Measurements from ENCODE around the gene GRAMD1B.

GRAMD1B gene

GRCh38 chr11:123566852-123567251 lies 136.8 kb downstream of the GRAMD1B start:
- Histone ChIP-seq H3K4me2 (ENCODE audit: low read depth, low read length, poor library complexity, severe bottlenecking) (no peak overlapping the region), H3K9ac (ENCODE audit: low read depth, low read length, poor library complexity, severe bottlenecking) (no peak overlapping the region), H3K4me3 (ENCODE audit: low read length, poor library complexity, severe bottlenecking) (no peak overlapping the region), H3K36me3 (ENCODE audit: insufficient read depth, low read length) (no peaks in the 10 kb centered on the region; the same call in 1 of the 2 replicates), H3K9me2 (replicated peaks; ENCODE audit: low read depth, low read length) (no peaks in the 10 kb centered on the region), H4K20me1 (ENCODE audit: insufficient read depth, low read length, poor library complexity, severe bottlenecking) (peaks cover 4% of the 10 kb centered on the region), H2AFZ (ENCODE audit: low read length) (no peak overlapping the region), H3F3A (ENCODE audit: low read depth) (no peaks in the 10 kb centered on the region), H3K27me3 (ENCODE audit: insufficient read depth, low read length, poor library complexity, severe bottlenecking) (no peaks in the 10 kb centered on the region), H3K9me3 (ENCODE audit: insufficient read depth, low read depth, low read length) (no peaks in the 10 kb centered on the region), H3K79me2 (ENCODE audit: insufficient read depth, low read length) (peaks cover 21% of the 10 kb centered on the region), H3K4me1 (ENCODE audit: insufficient read depth, low read length, poor library complexity, severe bottlenecking) (peaks cover 5% of the 10 kb centered on the region)
- TF ChIP-seq CTCF (conservative IDR thresholded peaks at IDR 0.05; ENCODE audit: low read length) (no peak), EZH2phosphoT487 (IDR thresholded peaks at IDR 0.05; ENCODE audit: borderline replicate concordance) (no peak)

- no peaks in the 10 kb centered on the region for H3F3A ChIP-seq (ENCODE audit: low read depth)
- H3K36me3 ChIP-seq (ENCODE audit: insufficient read depth, low read length): no peaks in the 10 kb centered on the region; the same call in 1 of the 2 replicates
- no peak overlapping the region for H3K9ac ChIP-seq (ENCODE audit: low read depth, low read length, poor library complexity, severe bottlenecking)
- peaks cover 5% of the 10 kb centered on the region for H3K4me1 ChIP-seq (ENCODE audit: insufficient read depth, low read length, poor library complexity, severe bottlenecking)
- no peak overlapping the region for H3K4me2 ChIP-seq (ENCODE audit: low read depth, low read length, poor library complexity, severe bottlenecking)
- no peaks in the 10 kb centered on the region for H3K9me2 ChIP-seq (replicated peaks; ENCODE audit: low read depth, low read length)
- H3K27me3 ChIP-seq (ENCODE audit: insufficient read depth, low read length, poor library complexity, severe bottlenecking): no peaks in the 10 kb centered on the region
- H3K79me2 ChIP-seq (ENCODE audit: insufficient read depth, low read length): peaks cover 17% of the 10 kb centered on the region
- H2AFZ ChIP-seq (ENCODE audit: low read length): no peak overlapping the region
- H3K9me3 ChIP-seq (ENCODE audit: insufficient read depth, low read depth, low read length): no peaks in the 10 kb centered on the region
- peaks cover 4% of the 10 kb centered on the region for H4K20me1 ChIP-seq (ENCODE audit: insufficient read depth, low read length, poor library complexity, severe bottlenecking)
- H3K4me3 ChIP-seq (ENCODE audit: low read length, poor library complexity, severe bottlenecking): no peak overlapping the region
- TF ChIP-seq CTCF (conservative IDR thresholded peaks at IDR 0.05; ENCODE audit: low read length) (no peak), EZH2phosphoT487 (IDR thresholded peaks at IDR 0.05; ENCODE audit: borderline replicate concordance) (no peak)
Measured at GRCh38 chr11:123567466-123567865, 137.4 kb downstream of the GRAMD1B start.

GRCh38 chr11:123568367-123568870 lies 138.3 kb downstream of the GRAMD1B start:
- Histone ChIP-seq H3K4me3 (ENCODE audit: low read length, poor library complexity, severe bottlenecking) (no peak overlapping the region), H3K79me2 (ENCODE audit: insufficient read depth, low read length) (peaks cover 16% of the 10 kb centered on the region; the same call in 1 of the 2 replicates), H3K4me1 (ENCODE audit: insufficient read depth, low read length, poor library complexity, severe bottlenecking) (no peaks in the 10 kb centered on the region), H3K4me2 (ENCODE audit: low read depth, low read length, poor library complexity, severe bottlenecking) (no peak overlapping the region), H3K36me3 (ENCODE audit: insufficient read depth, low read length) (no peaks in the 10 kb centered on the region; the same call in 1 of the 2 replicates), H3F3A (ENCODE audit: low read depth) (no peaks in the 10 kb centered on the region), H4K20me1 (ENCODE audit: insufficient read depth, low read length, poor library complexity, severe bottlenecking) (peaks cover 4% of the 10 kb centered on the region), H2AFZ (ENCODE audit: low read length) (no peak overlapping the region), H3K9me2 (replicated peaks; ENCODE audit: low read depth, low read length) (no peaks in the 10 kb centered on the region), H3K9ac (ENCODE audit: low read depth, low read length, poor library complexity, severe bottlenecking) (no peak overlapping the region), H3K9me3 (ENCODE audit: insufficient read depth, low read depth, low read length) (no peaks in the 10 kb centered on the region), H3K27me3 (ENCODE audit: insufficient read depth, low read length, poor library complexity, severe bottlenecking) (no peaks in the 10 kb centered on the region)
- TF ChIP-seq EZH2phosphoT487 (IDR thresholded peaks at IDR 0.05; ENCODE audit: borderline replicate concordance) (no peak), CTCF (conservative IDR thresholded peaks at IDR 0.05; ENCODE audit: low read length) (no peak)

Measured in Loucy (cell line).